Kidney (tissue), 14 donors: Measurements from ENCODE around the gene EML6. TPM values are rescaled to one million over a fixed set of nuclear protein-coding genes. Genes with fewer than 3 reads are reported as not detected.

Experiments
- DNase-seq, 5 donors: peaks; one replicate each; pipeline ENCODE4 v3.0.0-alpha.2; 2013 to 2020
- FAIRE-seq: peaks from 2 replicates; lab custom pipeline; 2012; peaks lifted over from hg19 to GRCh38; lab: Jason Lieb, UNC
- H3K27ac ChIP-seq, 2 donors: one replicate each; pipeline ENCODE4 v1.7.0; 2013; ENCODE audit warnings: low read depth in 2 of 2, low read length in 2 of 2, inconsistent platforms in 1 of 2
- H3K27me3 ChIP-seq: one replicate; pipeline ENCODE4 v1.7.1; 2013; ENCODE audit warnings: low read length, inconsistent platforms; ENCODE audit not compliant: control insufficient read depth, insufficient read depth
- H3K36me3 ChIP-seq, 3 donors: one replicate each; pipeline versions ENCODE4 v1.7.0 to v1.7.1; 2013; ENCODE audit warnings: low read length in 3 of 3, control low read depth in 1 of 3, inconsistent platforms in 1 of 3; ENCODE audit not compliant: insufficient read depth in 3 of 3, control insufficient read depth in 2 of 3
- H3K4me1 ChIP-seq, 3 donors: one replicate each; pipeline versions ENCODE4 v1.7.0 to v1.7.1; 2013; ENCODE audit warnings: low read length in 3 of 3, inconsistent platforms in 1 of 3, low read depth in 1 of 3; ENCODE audit not compliant: control insufficient read depth in 2 of 3, insufficient read depth in 2 of 3
- H3K4me3 ChIP-seq, 3 donors: one replicate each; pipeline versions ENCODE4 v1.7.0 to v1.8.1; 2013; ENCODE audit warnings: low read length in 3 of 3, control low read depth in 1 of 3, inconsistent platforms in 1 of 3
- H3K9ac ChIP-seq, 3 donors: one replicate each; pipeline versions ENCODE4 v1.7.0 to v1.7.1; 2013; ENCODE audit warnings: low read length in 3 of 3, control low read depth in 1 of 3, inconsistent platforms in 1 of 3
- H3K9me3 ChIP-seq, 3 donors: one replicate each; pipeline versions ENCODE4 v1.7.0 to v1.7.1; 2013; ENCODE audit warnings: low read length in 3 of 3, control low read depth in 1 of 3, inconsistent platforms in 1 of 3; ENCODE audit not compliant: control insufficient read depth in 2 of 3, insufficient read depth in 1 of 3
- intact Hi-C: fragments of 100-400 bp; cut with DNase I; formaldehyde crosslinking; loops from one replicate; pipeline ENCODE4 v1.11.1; 2022
- polyA plus RNA-seq: library from polyadenylated mRNA; stranded (reverse); fragments of 350-450 nt; fragmentation: Illumina TruSeq; extraction: RNeasy Lipid Tissue Mini Kit (QIAGEN cat#74804); gene quantifications from one replicate; pipeline ENCODE4 v1.2.3, GENCODE V29; 2014; ENCODE audit warnings: low read depth, low replicate concordance; ENCODE audit not compliant: insufficient read depth
- total RNA-seq: library from RNA; stranded (reverse); fragmentation: NEBNext Ultra II Directional; extraction: Animal tissue kit (Norgen Biotek cat#: 25700); gene quantifications from one replicate; pipeline ENCODE4 v1.2.1, GENCODE V29; 2021
- TF ChIP-seq, protein P1 (sequence below): IDR thresholded peaks from 3 replicates; pipeline ENCODE4 v1.5.1; 2012; ENCODE audit warnings: mild to moderate bottlenecking, moderate library complexity, borderline replicate concordance; ENCODE audit not compliant: insufficient read depth; ENCODE audit errors: extremely low read depth
- donor health status: control.
- donor health status: control.
- donor health status: control.
- donor health status: control.
- donor health status: control.
- donor health status: DM: yes; HTN: yes; CAD: no.
- donor health status: Normal renal cell carcinoma (clear cell type).

The EML6 gene
- total and polyA plus RNA-seq, 2 donors from 2014 or later = 1.7 to 3.1 TPM

GRCh38 chr2:54801352-54801751 lies 77.9 kb downstream of the EML6 start:
- no peaks in the 10 kb centered on the region for H3K4me1 ChIP-seq
- no peak overlapping the region for H3K27ac ChIP-seq
- H3K4me3 ChIP-seq = no peak overlapping the region
- FAIRE-seq = no peak
- H3K27me3 ChIP-seq = no peaks in the 10 kb centered on the region
- H3K9ac ChIP-seq = no peak overlapping the region
- no peak for DNase-seq
- no peaks in the 10 kb centered on the region for H3K36me3 ChIP-seq
- TF ChIP-seq, protein P1, sequence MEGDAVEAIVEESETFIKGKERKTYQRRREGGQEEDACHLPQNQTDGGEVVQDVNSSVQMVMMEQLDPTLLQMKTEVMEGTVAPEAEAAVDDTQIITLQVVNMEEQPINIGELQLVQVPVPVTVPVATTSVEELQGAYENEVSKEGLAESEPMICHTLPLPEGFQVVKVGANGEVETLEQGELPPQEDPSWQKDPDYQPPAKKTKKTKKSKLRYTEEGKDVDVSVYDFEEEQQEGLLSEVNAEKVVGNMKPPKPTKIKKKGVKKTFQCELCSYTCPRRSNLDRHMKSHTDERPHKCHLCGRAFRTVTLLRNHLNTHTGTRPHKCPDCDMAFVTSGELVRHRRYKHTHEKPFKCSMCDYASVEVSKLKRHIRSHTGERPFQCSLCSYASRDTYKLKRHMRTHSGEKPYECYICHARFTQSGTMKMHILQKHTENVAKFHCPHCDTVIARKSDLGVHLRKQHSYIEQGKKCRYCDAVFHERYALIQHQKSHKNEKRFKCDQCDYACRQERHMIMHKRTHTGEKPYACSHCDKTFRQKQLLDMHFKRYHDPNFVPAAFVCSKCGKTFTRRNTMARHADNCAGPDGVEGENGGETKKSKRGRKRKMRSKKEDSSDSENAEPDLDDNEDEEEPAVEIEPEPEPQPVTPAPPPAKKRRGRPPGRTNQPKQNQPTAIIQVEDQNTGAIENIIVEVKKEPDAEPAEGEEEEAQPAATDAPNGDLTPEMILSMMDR = no peak
- H3K9me3 ChIP-seq = peaks cover 0 to 4% (median 0%) of the 10 kb centered on the region in 3 donors
- intact Hi-C loops = no loop called here

DNA sequence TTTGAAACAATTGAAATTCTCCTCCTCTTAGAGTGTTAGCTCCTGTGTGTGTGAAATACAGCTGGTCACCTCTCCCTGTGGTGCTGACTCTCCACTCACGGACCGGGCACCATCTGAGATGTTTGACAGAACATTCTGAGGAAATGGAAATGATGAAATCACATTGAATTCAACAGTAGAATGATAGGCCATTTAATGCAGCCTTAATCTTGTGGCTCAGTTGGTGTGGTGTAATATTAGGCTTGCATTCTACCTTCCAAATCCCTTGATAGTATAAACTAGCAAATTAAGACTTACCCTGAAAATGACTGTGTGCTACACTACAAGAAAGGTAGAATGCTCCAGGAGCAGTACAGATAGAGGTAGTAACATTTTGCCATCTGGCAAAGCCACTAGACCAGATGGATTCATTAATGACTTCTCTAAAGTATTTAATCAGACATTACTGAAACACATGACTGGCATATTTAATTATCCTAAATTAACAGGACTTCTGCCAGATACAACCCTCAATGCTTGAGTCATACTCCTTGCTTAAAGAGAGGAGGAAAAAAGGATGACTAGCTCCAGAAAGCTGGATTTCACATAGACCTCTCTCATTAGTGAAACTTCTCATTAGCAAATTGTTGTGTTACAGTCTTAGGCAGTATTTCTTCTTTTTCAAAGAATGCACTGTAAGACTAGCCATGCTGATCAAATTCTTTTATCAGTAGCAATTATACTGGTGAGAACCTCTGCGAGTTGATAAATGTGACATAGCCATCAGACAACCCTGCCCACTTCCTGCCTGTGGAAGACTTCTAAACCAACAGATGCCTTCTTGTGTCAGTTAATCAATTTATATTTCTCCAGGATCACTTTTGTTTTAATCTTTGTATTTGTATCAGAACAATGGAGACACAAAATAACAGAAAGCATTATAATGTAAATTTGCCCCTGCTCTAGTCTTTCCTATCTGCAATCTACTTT lies 80.6 kb downstream of the EML6 start:
- no peak overlapping the region for H3K4me3 ChIP-seq
- H3K27ac ChIP-seq = no peak overlapping the region
- no peaks in the 10 kb centered on the region for H3K4me1 ChIP-seq
- peaks cover 0 to 4% (median 0%) of the 10 kb centered on the region in 3 donors for H3K9me3 ChIP-seq
- no peaks in the 10 kb centered on the region for H3K36me3 ChIP-seq
- intact Hi-C loops = no loop called here
- H3K9ac ChIP-seq = no peak overlapping the region
- TF ChIP-seq, protein P1 = no peak
- DNase-seq (no peak), FAIRE-seq (no peak)
- no peaks in the 10 kb centered on the region for H3K27me3 ChIP-seq

- peaks cover 0 to 4% (median 0%) of the 10 kb centered on the region in 3 donors for H3K9me3 ChIP-seq
- no peaks in the 10 kb centered on the region for H3K4me1 ChIP-seq
- TF ChIP-seq, protein P1 = no peak
- no peak for DNase-seq
- no peaks in the 10 kb centered on the region for H3K27me3 ChIP-seq
- no peak overlapping the region for H3K27ac ChIP-seq
- no peaks in the 10 kb centered on the region for H3K36me3 ChIP-seq
- no peak overlapping the region for H3K9ac ChIP-seq
- H3K4me3 ChIP-seq = no peak overlapping the region
- intact Hi-C loops = no loop called here
- FAIRE-seq = no peak
These were observed 81.8 kb downstream of the EML6 start for GRCh38 chr2:54805255-54805654.
